HFF-Myc (cell line): Measurements from ENCODE around the gene OR10G2.
"Not testable (repeated sequence)": the region's sequence is repeated elsewhere in the genome, so short reads cannot be mapped to it uniquely, and the experiment has no call there.

Experiments used
- DNase-seq: peaks from one replicate; pipeline ENCODE4 v3.0.0-alpha.2; 2011; ENCODE audit warnings: low read depth; ENCODE audit errors: extremely low read depth
- H3K4me3 ChIP-seq: replicated peaks from 2 replicates; pipeline ENCODE4 v1.5.1; 2011; ENCODE audit warnings: low read depth, mild to moderate bottlenecking, control low read depth, low read length
- TF ChIP-seq, protein P1 (sequence below): IDR thresholded peaks from 2 replicates; pipeline ENCODE4 v1.5.1; 2012; ENCODE audit warnings: mild to moderate bottlenecking, low read depth, low read length, control low read depth; ENCODE audit errors: missing control alignments

OR10G2 gene

GRCh38 chr14:21642683-21643082 lies 7.9 kb upstream of the OR10G2 start:
- DNase-seq = no peak
- TF ChIP-seq, protein P1, sequence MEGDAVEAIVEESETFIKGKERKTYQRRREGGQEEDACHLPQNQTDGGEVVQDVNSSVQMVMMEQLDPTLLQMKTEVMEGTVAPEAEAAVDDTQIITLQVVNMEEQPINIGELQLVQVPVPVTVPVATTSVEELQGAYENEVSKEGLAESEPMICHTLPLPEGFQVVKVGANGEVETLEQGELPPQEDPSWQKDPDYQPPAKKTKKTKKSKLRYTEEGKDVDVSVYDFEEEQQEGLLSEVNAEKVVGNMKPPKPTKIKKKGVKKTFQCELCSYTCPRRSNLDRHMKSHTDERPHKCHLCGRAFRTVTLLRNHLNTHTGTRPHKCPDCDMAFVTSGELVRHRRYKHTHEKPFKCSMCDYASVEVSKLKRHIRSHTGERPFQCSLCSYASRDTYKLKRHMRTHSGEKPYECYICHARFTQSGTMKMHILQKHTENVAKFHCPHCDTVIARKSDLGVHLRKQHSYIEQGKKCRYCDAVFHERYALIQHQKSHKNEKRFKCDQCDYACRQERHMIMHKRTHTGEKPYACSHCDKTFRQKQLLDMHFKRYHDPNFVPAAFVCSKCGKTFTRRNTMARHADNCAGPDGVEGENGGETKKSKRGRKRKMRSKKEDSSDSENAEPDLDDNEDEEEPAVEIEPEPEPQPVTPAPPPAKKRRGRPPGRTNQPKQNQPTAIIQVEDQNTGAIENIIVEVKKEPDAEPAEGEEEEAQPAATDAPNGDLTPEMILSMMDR = no peak
- H3K4me3 ChIP-seq = no peak overlapping the region

GRCh38 chr14:21631084-21631483 lies 3.7 kb downstream of the OR10G2 start:
- TF ChIP-seq, protein P1 = no peak
- H3K4me3 ChIP-seq = no peak overlapping the region
- no peak for DNase-seq

- DNase-seq, H3K4me3 ChIP-seq: not testable (repeated sequence)
Observed at GRCh38 chr14:21630503-21630902, 4.2 kb downstream of the OR10G2 start.

GRCh38 chr14:21626491-21627230 lies 8.1 kb downstream of the OR10G2 start:
- TF ChIP-seq, protein P1 = no peak
- H3K4me3 ChIP-seq = no peak overlapping the region
- no peak for DNase-seq

- TF ChIP-seq, protein P1 = no peak
- no peak overlapping the region for H3K4me3 ChIP-seq
Observed at GRCh38 chr14:21617614-21618013, 17.1 kb downstream of the OR10G2 start.

DNA sequence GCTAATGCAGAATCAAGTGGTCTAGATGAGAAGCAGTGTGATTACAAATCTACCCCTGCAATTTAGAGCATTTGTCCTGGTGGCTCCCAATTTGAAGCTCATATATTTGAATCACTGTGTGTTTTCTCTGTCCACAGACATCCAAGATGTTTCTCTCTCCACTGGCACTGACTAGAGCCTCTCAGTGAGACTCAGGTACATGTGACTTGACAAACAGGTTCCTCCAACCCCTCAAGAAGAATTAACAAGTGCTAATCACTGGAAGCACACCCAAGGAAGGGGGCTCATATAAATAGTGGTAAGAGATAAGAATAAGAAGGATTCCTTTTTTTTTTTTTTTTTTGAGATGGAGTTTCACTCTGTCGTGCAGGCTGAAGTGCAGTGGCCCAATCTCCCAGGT lies 20.5 kb downstream of the OR10G2 start:
- no peak for DNase-seq
- H3K4me3 ChIP-seq = no peak overlapping the region
- TF ChIP-seq, protein P1 = no peak

More at GRCh38 chr14:21617614-21618013, 17.1 kb downstream of the OR10G2 start:
- no peak for DNase-seq

DNA sequence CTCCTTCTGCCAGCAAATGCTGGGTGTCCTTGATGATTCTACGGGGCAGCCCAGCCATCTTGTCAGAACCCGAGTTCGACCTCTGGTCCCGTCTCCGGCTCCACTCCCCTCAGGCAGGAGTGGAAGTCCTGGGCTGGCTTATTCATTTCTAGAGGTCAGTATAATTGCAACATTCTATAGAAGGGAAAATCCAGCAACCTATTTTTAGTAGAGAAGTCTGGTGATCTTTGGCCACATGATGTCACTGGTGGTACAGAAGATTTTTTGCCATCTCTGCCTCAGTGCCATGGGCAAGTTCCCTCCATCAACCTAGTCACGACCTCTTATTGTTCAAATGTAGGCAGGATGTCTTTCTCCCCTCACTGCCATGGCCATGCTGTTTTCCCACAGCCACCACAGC lies 22.4 kb downstream of the OR10G2 start:
- TF ChIP-seq, protein P1 = no peak
- no peak overlapping the region for H3K4me3 ChIP-seq
- no peak for DNase-seq

DNA sequence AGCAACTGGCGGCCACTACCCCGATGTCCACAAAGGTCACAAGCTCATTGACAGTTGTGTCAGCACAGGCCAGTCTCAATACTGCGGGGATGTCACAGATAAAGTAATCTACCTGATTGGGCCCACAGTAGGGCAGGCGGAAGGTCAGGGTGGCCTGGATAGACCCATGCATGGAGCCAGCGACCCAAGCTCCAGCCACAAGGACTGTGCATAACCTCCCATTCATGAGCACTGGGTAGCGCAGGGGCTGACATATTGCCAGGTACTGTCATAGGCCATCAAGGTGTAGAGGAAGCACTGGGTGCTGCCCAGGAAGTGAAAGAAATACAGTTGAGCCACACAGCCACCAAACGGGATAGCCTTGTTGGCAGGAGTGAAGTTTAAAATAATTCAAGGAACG lies 32.6 kb downstream of the OR10G2 start:
- not testable (repeated sequence) for H3K4me3 ChIP-seq, DNase-seq
